Muscle layer of colon (tissue), 2 donors: ENCODE data around the gene CCDC92.

ENCODE experiments used
- H3K27ac ChIP-seq: one replicate; pipeline ENCODE4 v1.7.0; 2013; ENCODE audit warnings: low read depth, mild to moderate bottlenecking, low read length, moderate library complexity
- H3K27me3 ChIP-seq, 2 donors: one replicate each; pipeline ENCODE4 v1.7.0; 2013; ENCODE audit warnings: low read length in 2 of 2, mild to moderate bottlenecking in 2 of 2; ENCODE audit not compliant: insufficient read depth in 2 of 2, control insufficient read depth in 1 of 2
- H3K36me3 ChIP-seq: one replicate; pipeline ENCODE4 v1.7.0; 2013; ENCODE audit warnings: mild to moderate bottlenecking, low read length; ENCODE audit not compliant: insufficient read depth
- H3K4me1 ChIP-seq: one replicate; pipeline ENCODE4 v1.7.0; 2013; ENCODE audit warnings: mild to moderate bottlenecking, low read length; ENCODE audit not compliant: insufficient read depth
- H3K4me3 ChIP-seq, 2 donors: one replicate each; pipeline ENCODE4 v1.7.0; 2013; ENCODE audit warnings: low read length in 2 of 2, low read depth in 1 of 2, mild to moderate bottlenecking in 1 of 2, moderate library complexity in 1 of 2
- H3K9ac ChIP-seq: one replicate; pipeline ENCODE4 v1.7.0; 2013; ENCODE audit warnings: low read length
- H3K9me3 ChIP-seq: one replicate; pipeline ENCODE4 v1.7.0; 2013; ENCODE audit warnings: mild to moderate bottlenecking, low read length
- donor health status: abdominal sarcoma.
- donor health status: Adenocarcinoma of cecum.

The CCDC92 gene

GRCh38 chr12:124009781-124010180 is 37.1 kb upstream of the CCDC92 start:
- Histone ChIP-seq H3K4me3 (no peak overlapping the region), H3K4me1 (no peaks in the 10 kb centered on the region), H3K27ac (no peak overlapping the region), H3K9ac (no peak overlapping the region), H3K36me3 (peaks cover 29% of the 10 kb centered on the region), H3K9me3 (no peaks in the 10 kb centered on the region), H3K27me3 (no peaks in the 10 kb centered on the region)

DNA sequence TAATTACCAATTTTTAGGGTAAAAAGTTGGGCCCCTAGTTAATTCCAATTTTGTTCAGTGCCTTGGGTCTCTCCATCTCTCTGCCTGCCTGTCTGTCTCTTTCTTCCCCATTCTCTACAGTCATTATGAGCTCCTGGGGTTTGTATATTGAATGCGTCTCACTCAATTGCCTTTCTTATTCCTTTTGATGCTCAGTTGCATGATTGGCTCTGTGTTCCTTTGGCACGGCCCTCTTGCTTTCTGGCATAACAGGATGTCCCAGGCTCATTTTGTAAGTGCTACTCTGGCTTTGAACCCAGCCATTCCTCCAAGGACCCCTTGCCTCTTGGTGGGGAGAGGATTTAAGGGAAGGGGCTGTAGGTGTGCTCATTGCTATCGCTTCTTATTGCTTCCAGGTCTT is 36.0 kb upstream of the CCDC92 start:
- Histone ChIP-seq H3K27ac (no peak overlapping the region), H3K9ac (no peak overlapping the region), H3K4me1 (no peaks in the 10 kb centered on the region), H3K36me3 (peaks cover 34% of the 10 kb centered on the region), H3K27me3 (no peaks in the 10 kb centered on the region), H3K4me3 (no peak overlapping the region), H3K9me3 (no peaks in the 10 kb centered on the region)

- Histone ChIP-seq H3K9me3 (no peaks in the 10 kb centered on the region), H3K27me3 (no peaks in the 10 kb centered on the region), H3K27ac (no peak overlapping the region), H3K36me3 (peaks cover 31% of the 10 kb centered on the region), H3K4me3 (no peak overlapping the region), H3K4me1 (no peaks in the 10 kb centered on the region), H3K9ac (no peak overlapping the region)
These were observed 35.4 kb upstream of the CCDC92 start for GRCh38 chr12:124007826-124008570.

DNA sequence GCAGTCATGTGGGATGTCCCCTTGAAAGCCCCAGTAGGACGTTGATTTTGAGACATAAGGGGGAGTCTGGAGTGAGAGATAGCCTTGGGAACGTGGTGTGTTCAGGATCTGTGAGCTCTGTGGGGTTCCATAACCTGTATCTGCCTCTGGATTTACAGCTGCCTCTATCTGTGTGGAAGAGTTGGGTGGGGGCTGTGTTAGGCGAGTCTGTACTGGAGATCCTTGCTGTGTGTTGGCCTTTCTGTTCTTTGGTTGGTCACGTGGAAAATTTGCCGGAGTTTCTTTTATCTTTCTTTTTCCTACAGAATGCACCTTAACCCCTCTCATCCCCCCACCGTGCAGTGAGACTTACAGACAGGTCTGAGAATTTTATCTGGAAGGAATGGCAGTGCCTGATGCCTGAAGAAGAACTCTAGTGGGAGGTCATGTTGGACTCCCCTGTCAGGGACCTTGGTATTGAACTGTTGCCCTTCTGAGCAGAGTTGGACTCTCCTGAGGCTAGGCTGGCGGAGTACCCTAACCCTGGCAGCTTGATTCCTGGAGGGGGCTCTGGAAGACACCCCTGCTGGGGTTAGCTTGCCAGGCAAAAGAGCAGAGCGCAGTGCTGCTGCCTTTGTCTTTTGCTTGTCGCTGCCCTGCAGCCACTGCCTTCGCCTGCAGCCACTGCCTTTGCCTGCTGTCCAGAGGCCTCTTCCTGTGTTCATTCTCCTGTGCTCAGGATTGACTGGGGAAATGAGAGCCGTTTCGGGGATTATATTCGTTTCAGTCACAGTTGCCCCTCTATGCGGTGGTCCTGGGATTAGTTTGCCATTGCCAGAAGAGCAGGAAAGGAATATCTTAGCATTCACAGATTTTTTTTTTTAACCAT is 34.4 kb upstream of the CCDC92 start:
- Histone ChIP-seq H3K4me1 (no peaks in the 10 kb centered on the region), H3K27ac (no peak overlapping the region), H3K36me3 (peaks cover 24% of the 10 kb centered on the region), H3K4me3 (no peak overlapping the region), H3K27me3 (no peaks in the 10 kb centered on the region), H3K9me3 (no peaks in the 10 kb centered on the region), H3K9ac (no peak overlapping the region)

DNA sequence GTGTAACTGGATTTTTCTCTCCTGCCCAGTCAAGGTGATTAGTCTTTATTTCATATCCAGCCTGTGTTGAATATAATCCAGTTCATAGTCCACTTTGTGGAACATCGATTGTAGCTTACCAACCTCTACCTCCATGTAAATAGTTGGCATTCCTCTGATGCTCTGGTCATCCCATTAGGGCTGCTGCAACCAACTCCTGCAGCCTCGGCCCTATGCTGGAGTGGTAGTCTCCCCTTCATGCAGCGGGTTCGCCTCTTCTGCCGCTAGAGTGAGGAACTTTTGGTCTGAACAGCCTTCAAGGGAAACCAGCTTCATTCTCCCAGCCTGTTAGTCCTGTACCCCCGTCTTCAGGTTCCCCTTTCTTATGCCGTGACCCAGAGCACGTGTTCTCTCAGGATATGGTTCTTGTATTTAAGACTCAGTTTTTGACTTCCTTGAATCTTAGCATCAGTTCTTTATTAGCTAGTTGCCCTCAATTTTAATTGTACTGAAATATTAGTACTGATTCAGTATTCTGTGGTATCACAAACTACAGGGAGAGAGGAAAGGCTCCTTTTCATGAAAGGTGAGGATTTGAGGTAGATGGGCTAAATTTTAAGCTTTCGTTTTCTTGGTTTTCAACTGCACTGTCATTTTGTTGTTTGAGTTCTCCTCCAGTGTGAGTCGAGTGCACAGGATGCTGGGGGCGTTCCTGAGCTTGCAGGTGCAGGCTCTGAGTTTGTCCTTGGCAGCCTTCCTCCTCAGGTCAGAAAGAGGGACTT is 33.6 kb upstream of the CCDC92 start:
- no peak overlapping the region for H3K9ac ChIP-seq
- H3K27me3 ChIP-seq, result no peaks in the 10 kb centered on the region
- no peak overlapping the region for H3K27ac ChIP-seq
- H3K9me3 ChIP-seq, result no peaks in the 10 kb centered on the region
- H3K36me3 ChIP-seq, result peaks cover 20% of the 10 kb centered on the region
- H3K4me3 ChIP-seq, result no peak overlapping the region
- no peaks in the 10 kb centered on the region for H3K4me1 ChIP-seq

- H3K27ac ChIP-seq, result no peak overlapping the region
- H3K9ac ChIP-seq, result no peak overlapping the region
- peaks cover 18% of the 10 kb centered on the region for H3K36me3 ChIP-seq
- H3K4me3 ChIP-seq, result no peak overlapping the region
- H3K4me1 ChIP-seq, result no peaks in the 10 kb centered on the region
- H3K9me3 ChIP-seq, result no peaks in the 10 kb centered on the region
- no peaks in the 10 kb centered on the region for H3K27me3 ChIP-seq
These were observed 31.7 kb upstream of the CCDC92 start for GRCh38 chr12:124004233-124004875.

- H3K27ac ChIP-seq, result no peak overlapping the region
- H3K4me1 ChIP-seq, result no peaks in the 10 kb centered on the region
- H3K9ac ChIP-seq, result no peak overlapping the region
- no peaks in the 10 kb centered on the region for H3K27me3 ChIP-seq
- no peak overlapping the region for H3K4me3 ChIP-seq
- no peaks in the 10 kb centered on the region for H3K9me3 ChIP-seq
- H3K36me3 ChIP-seq, result peaks cover 24% of the 10 kb centered on the region
These were observed 30.0 kb upstream of the CCDC92 start for GRCh38 chr12:124002654-124003053.

DNA sequence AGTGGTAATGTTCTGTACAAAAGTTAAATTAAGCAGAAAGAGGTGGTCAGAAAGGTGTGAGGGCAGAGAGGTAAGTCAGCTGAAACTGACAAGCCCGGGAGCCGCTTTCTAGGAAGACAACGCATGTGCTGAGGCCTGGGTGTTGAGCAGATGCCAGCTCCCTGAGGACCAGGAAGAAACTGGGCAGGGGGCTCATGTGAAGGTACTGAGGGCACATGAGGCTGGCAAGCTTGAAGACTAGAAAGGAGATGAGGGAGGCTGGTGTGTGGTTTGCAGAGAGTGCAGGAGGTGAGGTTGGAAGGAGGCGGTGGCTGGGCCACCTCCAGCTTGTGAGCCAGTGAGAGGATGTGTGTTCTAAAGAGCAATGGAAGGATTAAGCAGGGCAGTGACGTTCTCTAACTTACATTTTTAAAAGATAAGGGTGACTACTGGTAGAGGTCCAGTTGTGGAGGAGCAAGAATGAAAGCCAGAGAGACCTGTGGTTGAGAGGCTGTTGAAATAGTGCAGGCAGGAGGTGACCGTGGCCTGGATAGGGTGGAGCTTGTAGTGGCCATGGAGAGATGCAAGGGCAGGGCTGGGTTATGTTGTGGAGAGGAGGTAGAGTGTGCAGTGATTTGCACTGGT is 29.5 kb upstream of the CCDC92 start:
- no peaks in the 10 kb centered on the region for H3K9me3 ChIP-seq
- peaks cover 21% of the 10 kb centered on the region for H3K36me3 ChIP-seq
- H3K4me1 ChIP-seq, result no peaks in the 10 kb centered on the region
- H3K27ac ChIP-seq, result no peak overlapping the region
- no peak overlapping the region for H3K4me3 ChIP-seq
- no peaks in the 10 kb centered on the region for H3K27me3 ChIP-seq
- H3K9ac ChIP-seq, result no peak overlapping the region

DNA sequence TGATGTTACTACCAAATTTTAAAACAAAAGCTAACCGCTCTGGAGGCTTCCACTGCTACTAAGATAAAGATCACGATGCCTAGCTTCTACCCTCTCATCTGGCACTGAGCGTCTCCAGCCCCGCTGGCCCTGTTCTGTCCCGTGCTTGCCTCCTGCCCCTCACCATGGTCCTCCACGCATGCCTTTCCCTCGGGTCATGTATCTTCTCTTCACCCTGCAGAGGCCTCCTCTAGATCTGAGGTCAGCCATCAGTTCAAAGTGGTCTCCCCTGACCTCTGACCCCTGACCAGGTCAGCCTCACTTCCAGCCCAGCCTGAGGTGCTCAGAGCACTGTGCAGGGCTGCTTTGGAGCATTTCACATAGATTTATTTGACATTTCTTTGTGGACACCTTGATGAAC is 28.7 kb upstream of the CCDC92 start:
- Histone ChIP-seq H3K36me3 (peaks cover 20% of the 10 kb centered on the region), H3K9ac (no peak overlapping the region), H3K4me3 (no peak overlapping the region), H3K27me3 (no peaks in the 10 kb centered on the region), H3K4me1 (no peaks in the 10 kb centered on the region), H3K9me3 (no peaks in the 10 kb centered on the region), H3K27ac (no peak overlapping the region)

- Histone ChIP-seq H3K9ac (no peak overlapping the region), H3K4me3 (no peak overlapping the region), H3K4me1 (no peaks in the 10 kb centered on the region), H3K27me3 (no peaks in the 10 kb centered on the region), H3K9me3 (no peaks in the 10 kb centered on the region), H3K27ac (no peak overlapping the region), H3K36me3 (peaks cover 17% of the 10 kb centered on the region)
These were observed 27.5 kb upstream of the CCDC92 start for GRCh38 chr12:124000111-124000510.

GRCh38 chr12:123998991-123999359 is 26.3 kb upstream of the CCDC92 start:
- Histone ChIP-seq H3K4me3 (no peak overlapping the region), H3K9me3 (no peaks in the 10 kb centered on the region), H3K4me1 (no peaks in the 10 kb centered on the region), H3K36me3 (peaks cover 16% of the 10 kb centered on the region), H3K27ac (no peak overlapping the region), H3K9ac (no peak overlapping the region), H3K27me3 (no peaks in the 10 kb centered on the region)
